MM.1S (cell line): ENCODE measurements around the gene KCND3.

Source experiments
- DNase-seq: peaks from one replicate; pipeline ENCODE4 v3.0.0-alpha.2; 2015
- H2AFZ ChIP-seq: fragments of 300-600 bp; sonication (generic); 2 replicates; pipeline ENCODE4 v1.6.0; 2016; ENCODE audit warnings: antibody characterized with exemption, low read length
- H3F3A ChIP-seq: fragments of 300-600 bp; sonication (generic); 2 replicates; pipeline ENCODE4 v1.6.1; 2016; ENCODE audit warnings: mild to moderate bottlenecking, antibody characterized with exemption, low read length, moderate library complexity, mixed read lengths; ENCODE audit not compliant: insufficient read depth
- H3K27ac ChIP-seq: fragments of 300-600 bp; sonication (generic); 2 replicates; pipeline ENCODE4 v1.5.1; 2016; ENCODE audit warnings: mild to moderate bottlenecking, low read length
- H3K27me3 ChIP-seq: fragments of 300-600 bp; sonication (generic); replicated peaks from 2 replicates; pipeline ENCODE4 v1.6.0; 2016; ENCODE audit warnings: low read length; ENCODE audit not compliant: insufficient read depth
- H3K36me3 ChIP-seq: fragments of 300-600 bp; sonication (generic); replicated peaks from 2 replicates; pipeline ENCODE4 v1.6.1; 2016; ENCODE audit warnings: mild to moderate bottlenecking, low read length, mixed read lengths; ENCODE audit not compliant: insufficient read depth
- H3K4me1 ChIP-seq: fragments of 300-600 bp; sonication (generic); 2 replicates; pipeline ENCODE4 v1.6.1; 2016; ENCODE audit warnings: low read length, mixed read lengths
- H3K4me2 ChIP-seq: fragments of 300-600 bp; sonication (generic); 2 replicates; pipeline ENCODE4 v1.6.0; 2016; ENCODE audit warnings: low read depth, low read length
- H3K4me3 ChIP-seq: fragments of 300-600 bp; sonication (generic); 2 replicates; pipeline ENCODE4 v1.5.1; 2016; ENCODE audit warnings: low read length, mixed read lengths
- H3K79me2 ChIP-seq: fragments of 300-600 bp; sonication (generic); 2 replicates; pipeline ENCODE4 v1.6.1; 2016; ENCODE audit warnings: mixed run types, low read length, mixed read lengths
- H3K9ac ChIP-seq: fragments of 300-600 bp; sonication (generic); 2 replicates; pipeline ENCODE4 v1.6.1; 2016; ENCODE audit warnings: low read length, mixed read lengths
- H3K9me2 ChIP-seq: fragments of 300-600 bp; sonication (generic); replicated peaks from 2 replicates; pipeline ENCODE4 v1.6.1; 2016; ENCODE audit warnings: mild to moderate bottlenecking, low read length, mixed read lengths; ENCODE audit not compliant: insufficient read depth
- H3K9me3 ChIP-seq: fragments of 300-600 bp; sonication (generic); replicated peaks from 2 replicates; pipeline ENCODE4 v1.6.1; 2016; ENCODE audit warnings: mild to moderate bottlenecking, low read length, mixed read lengths; ENCODE audit not compliant: insufficient read depth
- H4K20me1 ChIP-seq: fragments of 300-600 bp; sonication (generic); 2 replicates; pipeline ENCODE4 v1.6.1; 2016; ENCODE audit warnings: mild to moderate bottlenecking, low read length, moderate library complexity, mixed read lengths; ENCODE audit not compliant: insufficient read depth
- CTCF ChIP-seq: fragments of 300-600 bp; sonication (generic); IDR thresholded peaks from 2 replicates; pipeline ENCODE4 v1.5.1; 2016; ENCODE audit warnings: antibody characterized with exemption, low read length, mixed read lengths
- EZH2 ChIP-seq: fragments of 300-600 bp; sonication (generic); optimal IDR thresholded peaks from 2 replicates; pipeline ENCODE3; 2017; ENCODE audit warnings: low read depth, mild to moderate bottlenecking, antibody characterized with exemption, low read length, mixed read lengths
- EZH2phosphoT487 ChIP-seq: fragments of 300-600 bp; sonication (generic); IDR thresholded peaks from 2 replicates; pipeline ENCODE4 v1.6.1; 2018; ENCODE audit warnings: antibody characterized with exemption, low read length

The KCND3 gene

DNA sequence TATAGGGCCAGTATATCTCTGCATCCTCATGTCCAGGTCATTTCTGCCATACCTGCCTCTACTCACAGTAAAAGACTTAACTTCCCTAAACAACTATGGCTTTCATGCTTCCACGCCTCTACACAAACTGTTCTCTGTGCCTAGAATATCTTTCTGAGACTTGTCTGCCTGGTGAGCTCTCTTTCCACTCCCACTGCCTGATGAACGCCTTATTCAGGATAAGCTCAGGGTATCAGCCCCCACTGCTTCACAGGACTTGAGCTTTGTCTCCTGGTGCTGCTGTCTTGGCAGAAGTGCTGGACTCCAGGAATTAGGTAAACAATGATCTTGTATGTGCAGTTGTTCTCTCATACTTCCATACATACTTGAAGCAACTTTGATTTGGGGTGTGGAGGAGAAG is 238.6 kb downstream of the KCND3 start:
- no peaks in the 10 kb centered on the region for H3K27me3 ChIP-seq
- DNase-seq = no peak
- no peak overlapping the region for H2AFZ ChIP-seq
- no peak overlapping the region for H3K27ac ChIP-seq
- no peak for TF ChIP-seq CTCF
- TF ChIP-seq EZH2phosphoT487 = no peak
- no peak overlapping the region for H3K4me2 ChIP-seq
- H3F3A ChIP-seq = no peaks in the 10 kb centered on the region
- H3K9me2 ChIP-seq = no peaks in the 10 kb centered on the region
- H4K20me1 ChIP-seq = no peaks in the 10 kb centered on the region
- no peaks in the 10 kb centered on the region for H3K36me3 ChIP-seq
- H3K4me3 ChIP-seq = no peak overlapping the region
- no peak overlapping the region for H3K9ac ChIP-seq
- H3K79me2 ChIP-seq = peaks cover under 1% of the 10 kb centered on the region; the same call in 1 of the 2 replicates
- H3K9me3 ChIP-seq = no peaks in the 10 kb centered on the region
- H3K4me1 ChIP-seq = peaks cover 8% of the 10 kb centered on the region; the same call in 1 of the 2 replicates

- H3F3A ChIP-seq = no peaks in the 10 kb centered on the region
- H3K27ac ChIP-seq = no peak overlapping the region
- H3K79me2 ChIP-seq = no peaks in the 10 kb centered on the region
- no peaks in the 10 kb centered on the region for H3K9me3 ChIP-seq
- H4K20me1 ChIP-seq = no peaks in the 10 kb centered on the region
- no peak overlapping the region for H2AFZ ChIP-seq
- peaks cover 8% of the 10 kb centered on the region; the same call in 1 of the 2 replicates for H3K4me1 ChIP-seq
- no peaks in the 10 kb centered on the region for H3K27me3 ChIP-seq
- H3K36me3 ChIP-seq = no peaks in the 10 kb centered on the region
- no peak for DNase-seq
- H3K4me2 ChIP-seq = no peak overlapping the region
- no peaks in the 10 kb centered on the region for H3K9me2 ChIP-seq
- TF ChIP-seq EZH2 = no peak
- TF ChIP-seq EZH2phosphoT487 = no peak
- no peak for TF ChIP-seq CTCF
- no peak overlapping the region for H3K9ac ChIP-seq
- H3K4me3 ChIP-seq = no peak overlapping the region
These were observed 239.8 kb downstream of the KCND3 start for GRCh38 chr1:111749628-111750027.

GRCh38 chr1:111747947-111748346 is 241.5 kb downstream of the KCND3 start:
- H3K27me3 ChIP-seq = no peaks in the 10 kb centered on the region
- no peaks in the 10 kb centered on the region for H3K36me3 ChIP-seq
- no peak for TF ChIP-seq EZH2
- no peak for TF ChIP-seq EZH2phosphoT487
- TF ChIP-seq CTCF = no peak

More at GRCh38 chr1:111747947-111748346, 241.5 kb downstream of the KCND3 start:
- DNase-seq = no peak
- Histone ChIP-seq H3K79me2 (no peaks in the 10 kb centered on the region), H3K9ac (no peak overlapping the region), H3K4me3 (no peak overlapping the region), H2AFZ (no peak overlapping the region), H3F3A (no peaks in the 10 kb centered on the region), H3K4me1 (peaks cover 8% of the 10 kb centered on the region; the same call in 1 of the 2 replicates), H3K9me3 (no peaks in the 10 kb centered on the region), H4K20me1 (no peaks in the 10 kb centered on the region), H3K9me2 (no peaks in the 10 kb centered on the region), H3K4me2 (no peak overlapping the region), H3K27ac (no peak overlapping the region)
